ENCODE data around the gene SLC47A2. TPM values are rescaled to one million over a fixed set of nuclear protein-coding genes. Genes with fewer than 3 reads are reported as not detected.

The SLC47A2 gene
- total and polyA plus RNA-seq, 9 of the 15 experiments (the other 6 are each of a cell fraction or from before 2014, with no cell fraction given): not detected

- H4K20me1 ChIP-seq (replicated peaks; ENCODE audit: control insufficient read depth, insufficient read depth, low read length): no peaks in the 10 kb centered on the region
- no peaks in the 10 kb centered on the region; a peak in 1 of 5 replicates for H3K4me1 ChIP-seq (replicated peaks in 1 of 2; ENCODE audit: control insufficient read depth in 2 of 2, insufficient read depth in 2 of 2, low read length in 2 of 2)
- H3K9me3 ChIP-seq (replicated peaks; ENCODE audit: control insufficient read depth, insufficient read depth, low read depth, low read length): no peaks in the 10 kb centered on the region
- no peak for ATAC-seq
- BruUV-seq (replicated peaks): no TSS peak
- in situ Hi-C loops (cut with MboI) (no loop called here), intact Hi-C loops (cut with micrococcal nuclease) (no loop called here)
- TF ChIP-seq ZFP30 (CRISPR knock-in tag; IDR thresholded peaks at IDR 0.05; ENCODE audit: borderline replicate concordance) (no peak), BRCA1 (IDR thresholded peaks at IDR 0.05) (no peak), BRCA1 (CRISPR knock-in tag; IDR thresholded peaks at IDR 0.05) (no peak), GTF2F1 (IDR thresholded peaks at IDR 0.05; ENCODE audit: low read depth, low read length) (no peak), PCBP2 (IDR thresholded peaks at IDR 0.05; ENCODE audit: low read depth, low read length, poor library complexity, severe bottlenecking) (no peak), ZNF644 (tag; IDR thresholded peaks at IDR 0.05; ENCODE audit: low read depth) (no peak), ZBTB7A (IDR thresholded peaks at IDR 0.05; ENCODE audit: borderline replicate concordance, control insufficient read depth, low read depth, low read length) (no peak), ZNF551 (CRISPR knock-in tag; IDR thresholded peaks at IDR 0.05) (no peak), FOXK2 (conservative IDR thresholded peaks at IDR 0.05 in 1 of 2, IDR thresholded peaks at IDR 0.05 in 1 of 2; ENCODE audit: low read depth in 2 of 2) (no peak), FOXK1 (CRISPR knock-in tag; IDR thresholded peaks at IDR 0.05; ENCODE audit: borderline replicate concordance) (no peak), MAFF (IDR thresholded peaks at IDR 0.05; ENCODE audit: low read length) (no peak), TFE3 (CRISPR knock-in tag; IDR thresholded peaks at IDR 0.05) (no peak), GATAD2B (IDR thresholded peaks at IDR 0.05; ENCODE audit: borderline replicate concordance) (no peak), HOXB6 (CRISPR knock-in tag; IDR thresholded peaks at IDR 0.05; ENCODE audit: borderline replicate concordance) (no peak)
- TF ChIP-seq, protein P1, sequence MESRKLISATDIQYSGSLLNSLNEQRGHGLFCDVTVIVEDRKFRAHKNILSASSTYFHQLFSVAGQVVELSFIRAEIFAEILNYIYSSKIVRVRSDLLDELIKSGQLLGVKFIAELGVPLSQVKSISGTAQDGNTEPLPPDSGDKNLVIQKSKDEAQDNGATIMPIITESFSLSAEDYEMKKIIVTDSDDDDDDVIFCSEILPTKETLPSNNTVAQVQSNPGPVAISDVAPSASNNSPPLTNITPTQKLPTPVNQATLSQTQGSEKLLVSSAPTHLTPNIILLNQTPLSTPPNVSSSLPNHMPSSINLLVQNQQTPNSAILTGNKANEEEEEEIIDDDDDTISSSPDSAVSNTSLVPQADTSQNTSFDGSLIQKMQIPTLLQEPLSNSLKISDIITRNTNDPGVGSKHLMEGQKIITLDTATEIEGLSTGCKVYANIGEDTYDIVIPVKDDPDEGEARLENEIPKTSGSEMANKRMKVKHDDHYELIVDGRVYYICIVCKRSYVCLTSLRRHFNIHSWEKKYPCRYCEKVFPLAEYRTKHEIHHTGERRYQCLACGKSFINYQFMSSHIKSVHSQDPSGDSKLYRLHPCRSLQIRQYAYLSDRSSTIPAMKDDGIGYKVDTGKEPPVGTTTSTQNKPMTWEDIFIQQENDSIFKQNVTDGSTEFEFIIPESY (CRISPR knock-in tag; IDR thresholded peaks at IDR 0.05): no peak
- TF ChIP-seq, protein P2, sequence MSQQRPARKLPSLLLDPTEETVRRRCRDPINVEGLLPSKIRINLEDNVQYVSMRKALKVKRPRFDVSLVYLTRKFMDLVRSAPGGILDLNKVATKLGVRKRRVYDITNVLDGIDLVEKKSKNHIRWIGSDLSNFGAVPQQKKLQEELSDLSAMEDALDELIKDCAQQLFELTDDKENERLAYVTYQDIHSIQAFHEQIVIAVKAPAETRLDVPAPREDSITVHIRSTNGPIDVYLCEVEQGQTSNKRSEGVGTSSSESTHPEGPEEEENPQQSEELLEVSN (IDR thresholded peaks at IDR 0.05; ENCODE audit: borderline replicate concordance in 1 of 2, extremely low read depth in 1 of 2, insufficient read depth in 1 of 2, insufficient read length in 1 of 2, low read depth in 1 of 2, low read length in 1 of 2, poor library complexity in 1 of 2, severe bottlenecking in 1 of 2): no peak
- peaks cover 3 to 16% of the 10 kb centered on the region in 2 experiments; a peak in 3 of 5 replicates for H3K27me3 ChIP-seq (ENCODE audit: control insufficient read depth in 2 of 2, insufficient read depth in 2 of 2, low read length in 2 of 2)
- ChIA-PET CTCF (ENCODE audit: low intra/inter-chr PET ratio) (no interaction called here), POLR2A (no interaction called here)
- H3K36me3 ChIP-seq (ENCODE audit: control insufficient read depth, insufficient read depth, low read length): no peaks in the 10 kb centered on the region
- no peak overlapping the region for H3K9ac ChIP-seq (ENCODE audit: insufficient read depth in 1 of 2, low read depth in 2 of 2, low read length in 2 of 2)
- no peak overlapping the region for H3K4me3 ChIP-seq
- no peak for FAIRE-seq
- H3K27ac ChIP-seq (ENCODE audit: extremely low read depth, low read depth, low read length): no peak overlapping the region
- no peaks in the 10 kb centered on the region for H3K79me2 ChIP-seq (ENCODE audit: control insufficient read depth, insufficient read depth, low read length)
- no peak for DNase-seq (ENCODE audit: extremely low read depth in 1 of 4, low spot score in 3 of 4)
- H3K4me2 ChIP-seq (ENCODE audit: insufficient read depth, low read length): no peak overlapping the region
- no peak overlapping the region for H2AFZ ChIP-seq (ENCODE audit: low read depth, low read length)
- WGBS (ENCODE audit: insufficient coverage, low coverage, missing lambda C conversion rate): 2% methylated on average over 10 of the region's 11 CpGs
- H3K9me1 ChIP-seq (ENCODE audit: control insufficient read depth, insufficient read depth, low read length): no peaks in the 10 kb centered on the region
Observed at GRCh38 chr17:19731626-19732025, 15.2 kb upstream of the SLC47A2 start.
